Trophoblast cell (in vitro differentiated cells and primary cell): ENCODE results near the gene FAM78B.

Source experiments
- DNase-seq, 2 donors: peaks; one replicate each; pipeline ENCODE4 v3.0.0-alpha.2; 2016
- H2AFZ ChIP-seq: 2 replicates; pipeline ENCODE4 v1.6.1; 2013; ENCODE audit warnings: low read length, moderate library complexity, mild to moderate bottlenecking; ENCODE audit not compliant: insufficient read depth, poor library complexity
- H2AK5ac ChIP-seq: 2 replicates; pipeline ENCODE4 v1.6.1; 2013; ENCODE audit warnings: mild to moderate bottlenecking, low read length
- H2BK120ac ChIP-seq: 2 replicates; pipeline ENCODE4 v1.6.1; 2013; ENCODE audit warnings: low read length, mild to moderate bottlenecking, moderate library complexity; ENCODE audit not compliant: insufficient read depth, poor library complexity
- H2BK12ac ChIP-seq: 2 replicates; pipeline ENCODE4 v1.6.1; 2013; ENCODE audit warnings: mild to moderate bottlenecking, low read length, moderate library complexity
- H2BK5ac ChIP-seq: 2 replicates; pipeline ENCODE4 v1.6.1; 2013; ENCODE audit warnings: low read length, low read depth, moderate library complexity, mild to moderate bottlenecking; ENCODE audit not compliant: poor library complexity
- H3K14ac ChIP-seq: 2 replicates; pipeline ENCODE4 v1.6.1; 2013; ENCODE audit warnings: mild to moderate bottlenecking, low read length
- H3K18ac ChIP-seq: 2 replicates; pipeline ENCODE4 v1.6.1; 2013; ENCODE audit warnings: mild to moderate bottlenecking, low read length
- H3K23ac ChIP-seq: 2 replicates; pipeline ENCODE4 v1.6.1; 2013; ENCODE audit warnings: low read length
- H3K27ac ChIP-seq: 2 replicates; pipeline ENCODE4 v1.5.1; 2013; ENCODE audit warnings: low read depth, mild to moderate bottlenecking, inconsistent platforms, low read length, moderate library complexity
- H3K27me3 ChIP-seq: 2 replicates; pipeline ENCODE4 v1.6.1; 2013; ENCODE audit warnings: inconsistent platforms, mild to moderate bottlenecking, low read length, moderate library complexity; ENCODE audit not compliant: insufficient read depth
- H3K36me3 ChIP-seq, 2 experiments: 1 replicate in 1 of 2; 2 replicates in 1 of 2; pipeline ENCODE4 v1.6.1; 2013; ENCODE audit warnings: low read length in 2 of 2, mild to moderate bottlenecking in 2 of 2, moderate library complexity in 1 of 2; ENCODE audit not compliant: insufficient read depth in 2 of 2, control insufficient read depth in 1 of 2
- H3K4ac ChIP-seq: 2 replicates; pipeline ENCODE4 v1.6.1; 2013; ENCODE audit warnings: low read depth, mild to moderate bottlenecking, low read length, moderate library complexity
- H3K4me1 ChIP-seq, 2 experiments: 1 replicate in 1 of 2; 2 replicates in 1 of 2; pipeline ENCODE4 v1.6.1; 2013; ENCODE audit warnings: low read length in 2 of 2, mild to moderate bottlenecking in 2 of 2, moderate library complexity in 1 of 2; ENCODE audit not compliant: insufficient read depth in 2 of 2, control insufficient read depth in 1 of 2
- H3K4me2 ChIP-seq: 2 replicates; pipeline ENCODE4 v1.6.1; 2013; ENCODE audit warnings: inconsistent platforms, mild to moderate bottlenecking, low read length, moderate library complexity
- H3K4me3 ChIP-seq: 2 replicates; pipeline ENCODE4 v1.5.1; 2013; ENCODE audit warnings: mild to moderate bottlenecking, low read depth, low read length, inconsistent platforms
- H3K79me1 ChIP-seq: one replicate; pipeline ENCODE4 v1.6.1; 2013; ENCODE audit warnings: low read length
- H3K79me2 ChIP-seq: 2 replicates; pipeline ENCODE4 v1.6.1; 2013; ENCODE audit warnings: low read length, mild to moderate bottlenecking; ENCODE audit not compliant: control insufficient read depth, insufficient read depth, poor library complexity
- H3K9ac ChIP-seq: 2 replicates; pipeline ENCODE4 v1.6.1; 2013; ENCODE audit warnings: mild to moderate bottlenecking, low read length
- H3K9me3 ChIP-seq: 2 replicates; pipeline ENCODE4 v1.6.1; 2013; ENCODE audit warnings: low read depth, mild to moderate bottlenecking, control low read depth, inconsistent platforms, low read length; ENCODE audit not compliant: insufficient read depth
- H4K12ac ChIP-seq: 2 replicates; pipeline ENCODE4 v1.6.1; 2013; ENCODE audit warnings: low read depth, mild to moderate bottlenecking, low read length, moderate library complexity
- H4K8ac ChIP-seq: 2 replicates; pipeline ENCODE4 v1.6.1; 2013; ENCODE audit warnings: low read depth, mild to moderate bottlenecking, low read length, moderate library complexity
- H4K91ac ChIP-seq: one replicate; pipeline ENCODE4 v1.6.1; 2013; ENCODE audit warnings: low read depth, mild to moderate bottlenecking, low read length, moderate library complexity
- WGBS: extraction: QIAGEN DNeasy Blood & Tissue Kit; methylation state at CpG from one replicate; pipeline ENCODE4 v1.1.7; 2013; ENCODE audit warnings: missing lambda C conversion rate; ENCODE audit not compliant: insufficient read length, insufficient coverage; ENCODE audit errors: extremely low coverage; 5-methylcytosine and 5-hydroxymethylcytosine counted together

The FAM78B gene

DNA sequence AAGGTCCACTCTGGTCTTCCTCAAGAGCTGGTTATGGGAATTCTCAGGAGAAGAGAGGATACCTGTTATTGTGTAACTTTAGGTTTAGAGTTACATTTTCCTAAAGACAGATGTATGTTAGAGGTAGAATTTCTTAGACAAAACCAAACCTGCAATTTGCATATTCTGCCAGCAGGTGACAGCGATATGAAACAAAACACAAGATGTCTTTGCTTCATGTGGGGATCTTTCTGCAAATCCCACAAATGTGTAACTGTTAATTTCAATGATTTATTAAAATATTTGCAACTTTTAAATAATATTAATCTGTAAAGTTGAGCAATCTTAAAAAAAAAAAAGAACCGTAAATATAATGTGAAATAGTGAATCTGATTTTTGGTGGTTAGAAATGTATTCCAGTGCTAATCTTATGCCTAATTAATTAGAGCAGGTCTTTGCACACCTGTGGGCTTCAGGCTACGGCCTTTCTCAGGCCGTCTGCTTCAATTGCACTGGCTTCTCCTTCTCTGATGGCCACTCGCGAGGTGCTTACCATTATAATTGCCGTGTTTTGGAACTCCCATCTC lies 33.4 kb downstream of the FAM78B start:
- H2BK120ac ChIP-seq, result no peak overlapping the region
- no peak overlapping the region for H3K14ac ChIP-seq
- no peak overlapping the region for H2BK5ac ChIP-seq
- no peak overlapping the region for H3K4ac ChIP-seq
- H3K36me3 ChIP-seq, result no peaks in the 10 kb centered on the region
- DNase-seq, result peak in 1 of 2 donors; percentile 8
- no peak overlapping the region for H4K8ac ChIP-seq
- no peaks in the 10 kb centered on the region for H3K27me3 ChIP-seq
- no CpG with 5 or more reads among the region's 7 CpGs for WGBS
- H3K4me1 ChIP-seq, result no peaks in the 10 kb centered on the region
- H3K9ac ChIP-seq, result no peak overlapping the region
- H3K23ac ChIP-seq, result no peak overlapping the region
- H3K4me2 ChIP-seq, result no peak overlapping the region
- no peak overlapping the region for H3K4me3 ChIP-seq
- no peak overlapping the region for H3K18ac ChIP-seq
- no peak overlapping the region for H2AK5ac ChIP-seq
- no peak overlapping the region for H4K91ac ChIP-seq
- no peak overlapping the region for H2BK12ac ChIP-seq
- no peak overlapping the region for H4K12ac ChIP-seq
- H3K9me3 ChIP-seq, result no peaks in the 10 kb centered on the region
- no peak overlapping the region for H3K27ac ChIP-seq
- H3K79me2 ChIP-seq, result no peaks in the 10 kb centered on the region
- no peak overlapping the region for H2AFZ ChIP-seq
- H3K79me1 ChIP-seq, result no peaks in the 10 kb centered on the region

DNA sequence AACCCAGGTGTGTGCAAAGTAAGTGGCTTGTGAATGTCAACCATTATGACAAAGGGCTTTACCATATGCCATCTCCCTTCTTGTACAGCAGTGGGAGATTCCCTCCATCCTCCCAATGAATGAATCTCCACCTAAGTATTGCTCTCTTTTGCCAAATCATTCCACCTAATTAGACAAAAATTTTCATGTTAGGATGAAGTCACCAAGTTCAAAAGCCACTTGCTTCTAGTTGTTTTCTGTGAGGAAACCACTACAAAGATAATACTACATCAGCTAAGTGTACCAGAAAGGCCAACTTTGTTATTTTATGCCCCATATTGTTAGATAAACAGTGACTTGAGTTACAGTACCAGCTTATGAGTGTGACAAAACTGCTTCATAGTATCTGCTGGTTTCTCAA lies 34.3 kb downstream of the FAM78B start:
- no peak overlapping the region for H4K12ac ChIP-seq
- no peaks in the 10 kb centered on the region for H3K4me1 ChIP-seq
- no peak overlapping the region for H2BK5ac ChIP-seq
- no peak overlapping the region for H3K4me2 ChIP-seq
- no peak overlapping the region for H4K91ac ChIP-seq
- H3K4ac ChIP-seq, result no peak overlapping the region
- DNase-seq, result no peak
- no peak overlapping the region for H2BK12ac ChIP-seq
- H2AFZ ChIP-seq, result no peak overlapping the region
- H3K9ac ChIP-seq, result no peak overlapping the region
- no peak overlapping the region for H2AK5ac ChIP-seq
- no peak overlapping the region for H2BK120ac ChIP-seq
- H3K18ac ChIP-seq, result no peak overlapping the region
- no peak overlapping the region for H4K8ac ChIP-seq
- H3K27me3 ChIP-seq, result no peaks in the 10 kb centered on the region
- H3K23ac ChIP-seq, result no peak overlapping the region
- H3K79me2 ChIP-seq, result no peaks in the 10 kb centered on the region
- H3K36me3 ChIP-seq, result no peaks in the 10 kb centered on the region
- no peak overlapping the region for H3K4me3 ChIP-seq
- H3K79me1 ChIP-seq, result no peaks in the 10 kb centered on the region
- no peak overlapping the region for H3K27ac ChIP-seq
- no peak overlapping the region for H3K14ac ChIP-seq
- H3K9me3 ChIP-seq, result no peaks in the 10 kb centered on the region

DNA sequence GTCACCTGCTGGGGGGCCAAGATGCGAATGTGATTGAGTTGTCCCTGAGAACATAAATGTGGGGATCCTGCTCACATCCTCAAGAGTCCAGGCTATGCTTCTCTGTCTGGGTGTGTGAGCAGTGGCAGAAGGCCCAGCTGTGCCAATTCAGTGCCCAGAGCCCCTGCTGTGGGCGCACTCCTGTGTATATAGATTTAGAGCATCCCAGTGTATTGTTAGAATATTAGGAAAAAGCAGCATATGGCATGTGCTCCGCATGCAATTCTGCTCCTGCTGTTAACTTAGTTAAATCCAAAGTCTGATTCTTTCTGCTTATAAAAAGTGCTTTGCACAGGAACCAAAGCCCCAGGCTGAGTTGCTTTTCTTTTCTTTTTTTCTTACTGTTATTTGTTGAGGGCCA lies 37.8 kb downstream of the FAM78B start:
- Histone ChIP-seq H4K91ac (no peak overlapping the region), H3K79me1 (no peaks in the 10 kb centered on the region), H3K18ac (no peak overlapping the region), H2AK5ac (no peak overlapping the region), H3K4me1 (no peaks in the 10 kb centered on the region), H4K12ac (no peak overlapping the region), H3K27ac (no peak overlapping the region), H3K14ac (no peak overlapping the region), H3K9me3 (no peaks in the 10 kb centered on the region), H2AFZ (no peak overlapping the region), H3K23ac (no peak overlapping the region), H3K79me2 (no peaks in the 10 kb centered on the region), H3K9ac (no peak overlapping the region), H3K4me2 (no peak overlapping the region), H3K4ac (no peak overlapping the region), H2BK5ac (no peak overlapping the region), H2BK12ac (no peak overlapping the region), H3K4me3 (no peak overlapping the region), H2BK120ac (no peak overlapping the region), H3K27me3 (no peaks in the 10 kb centered on the region), H4K8ac (no peak overlapping the region), H3K36me3 (no peaks in the 10 kb centered on the region)
- DNase-seq, result no peak
- whole genome bisulfite sequencing, result no CpG with 5 or more reads among the region's 3 CpGs

DNA sequence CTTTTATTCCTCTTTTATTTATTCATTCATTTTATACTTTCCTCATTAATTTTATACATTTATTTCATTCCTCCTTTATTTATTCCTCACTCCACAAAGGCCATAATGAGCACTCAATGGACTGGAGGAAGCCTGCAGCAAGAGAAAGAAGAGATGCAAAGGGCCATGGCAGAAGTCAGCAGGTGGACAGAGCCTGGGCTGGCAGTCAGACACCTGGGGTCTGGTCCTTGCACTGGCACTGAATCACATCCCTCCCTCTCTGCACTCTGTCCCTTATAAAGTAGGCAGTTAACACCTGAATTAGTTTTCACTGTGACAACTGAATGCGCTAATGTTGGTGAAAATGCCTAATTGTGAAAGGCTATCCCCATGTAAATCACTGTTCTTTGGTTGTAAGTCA lies 38.6 kb downstream of the FAM78B start:
- no peak overlapping the region for H3K4me2 ChIP-seq
- H4K12ac ChIP-seq, result no peak overlapping the region
- H3K4ac ChIP-seq, result no peak overlapping the region
- no peak overlapping the region for H4K8ac ChIP-seq
- H3K27me3 ChIP-seq, result no peaks in the 10 kb centered on the region
- no peaks in the 10 kb centered on the region for H3K4me1 ChIP-seq
- H3K27ac ChIP-seq, result no peak overlapping the region
- no peak overlapping the region for H2BK5ac ChIP-seq
- no peak overlapping the region for H4K91ac ChIP-seq
- H2BK120ac ChIP-seq, result no peak overlapping the region
- H2BK12ac ChIP-seq, result no peak overlapping the region
- no peak overlapping the region for H3K18ac ChIP-seq
- H2AK5ac ChIP-seq, result no peak overlapping the region
- H3K9ac ChIP-seq, result no peak overlapping the region
- no peaks in the 10 kb centered on the region for H3K36me3 ChIP-seq
- no peak overlapping the region for H3K14ac ChIP-seq
- no peak for DNase-seq
- no peaks in the 10 kb centered on the region for H3K79me1 ChIP-seq
- H3K23ac ChIP-seq, result no peak overlapping the region
- no peak overlapping the region for H3K4me3 ChIP-seq
- no CpG with 5 or more reads among the region's 1 CpG for WGBS
- H3K79me2 ChIP-seq, result no peaks in the 10 kb centered on the region
- H2AFZ ChIP-seq, result no peak overlapping the region
- H3K9me3 ChIP-seq, result no peaks in the 10 kb centered on the region
